GM18507 (cell line): ENCODE data around the gene DGAT2.

ENCODE experiments used
- DNase-seq: peaks from one replicate; pipeline ENCODE4 v3.0.0; 2011; ENCODE audit warnings: low read depth; ENCODE audit not compliant: insufficient read length; ENCODE audit errors: extremely low spot score
- FAIRE-seq: peaks from 2 replicates; lab custom pipeline; 2011; peaks lifted over from hg19 to GRCh38; lab: Jason Lieb, UNC

Gene DGAT2

GRCh38 chr11:75815345-75816168 is 47.0 kb downstream of the DGAT2 start:
- FAIRE-seq: no peak
- no peak for DNase-seq

GRCh38 chr11:75816561-75817239 is 48.1 kb downstream of the DGAT2 start:
- DNase-seq: no peak
- FAIRE-seq: no peak

- FAIRE-seq (no peak), DNase-seq (no peak)
Observed at GRCh38 chr11:75820645-75821044, 52.1 kb downstream of the DGAT2 start.

GRCh38 chr11:75821202-75821601 is 52.6 kb downstream of the DGAT2 start:
- FAIRE-seq (no peak), DNase-seq (no peak)

GRCh38 chr11:75822541-75822940 is 54.0 kb downstream of the DGAT2 start:
- DNase-seq (no peak), FAIRE-seq (no peak)

- FAIRE-seq (peak; percentile 71), DNase-seq (no peak)
Observed at GRCh38 chr11:75823415-75823814, 54.8 kb downstream of the DGAT2 start.

GRCh38 chr11:75823946-75824345 is 55.4 kb downstream of the DGAT2 start:
- DNase-seq (no peak), FAIRE-seq (no peak)

GRCh38 chr11:75826461-75827230 is 58.1 kb downstream of the DGAT2 start:
- DNase-seq (no peak), FAIRE-seq (peak; percentile 49)

- FAIRE-seq: no peak
- DNase-seq: no peak
Observed at GRCh38 chr11:75827562-75827961, 59.0 kb downstream of the DGAT2 start.

GRCh38 chr11:75831915-75832502 is 63.4 kb downstream of the DGAT2 start:
- no peak for FAIRE-seq

GRCh38 chr11:75834728-75835127 is 66.2 kb downstream of the DGAT2 start:
- FAIRE-seq: no peak
- no peak for DNase-seq

More at GRCh38 chr11:75831915-75832502, 63.4 kb downstream of the DGAT2 start:
- no peak for DNase-seq

- FAIRE-seq (no peak), DNase-seq (no peak)
Observed at GRCh38 chr11:75836417-75836816, 67.8 kb downstream of the DGAT2 start.

GRCh38 chr11:75839851-75840250 is 71.3 kb downstream of the DGAT2 start:
- FAIRE-seq (no peak), DNase-seq (no peak)

- no peak for DNase-seq
- no peak for FAIRE-seq
Observed at GRCh38 chr11:75840522-75840921, 71.9 kb downstream of the DGAT2 start.

GRCh38 chr11:75841739-75842138 is 73.2 kb downstream of the DGAT2 start:
- FAIRE-seq (no peak), DNase-seq (no peak)

GRCh38 chr11:75845324-75845723 is 76.7 kb downstream of the DGAT2 start:
- DNase-seq: no peak
- no peak for FAIRE-seq

GRCh38 chr11:75849894-75850293 is 81.3 kb downstream of the DGAT2 start:
- FAIRE-seq: no peak
- DNase-seq: no peak

- FAIRE-seq (no peak), DNase-seq (no peak)
Observed at GRCh38 chr11:75850787-75851186, 82.2 kb downstream of the DGAT2 start.
